DLD1 (cell line): ENCODE data around the gene CRTC3.

Experiments
- in situ Hi-C: cut with HindIII; loops from 2 replicates; pipeline ENCODE4 v1.10.0; 2017; ENCODE audit warnings: low sequenced_read_pairs

The CRTC3 gene

GRCh38 chr15:90561344-90562244, 31.9 kb downstream of the CRTC3 start:
- in situ Hi-C loops, result no loop called here

- in situ Hi-C loops, result no loop called here
Observed at GRCh38 chr15:90562669-90563068, 32.9 kb downstream of the CRTC3 start.

DNA sequence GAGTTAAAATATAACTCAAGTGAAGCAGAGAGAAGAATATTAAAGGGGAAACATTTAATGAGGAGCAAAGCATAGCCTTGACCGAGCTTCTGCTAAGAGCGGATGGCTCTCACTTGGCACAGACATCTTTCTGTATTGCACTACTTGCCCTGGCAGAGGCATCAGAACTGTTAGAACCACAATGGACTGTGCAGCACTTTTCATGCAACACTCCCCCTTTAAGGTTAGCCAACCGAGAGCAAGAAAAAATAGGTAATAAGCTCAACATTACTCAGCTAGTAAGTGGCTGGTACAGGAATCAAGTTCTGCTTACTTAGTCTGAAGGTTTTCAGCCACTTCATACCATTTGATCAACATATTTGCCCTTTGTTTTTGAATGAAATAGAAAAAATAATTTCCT, 33.7 kb downstream of the CRTC3 start:
- in situ Hi-C loops, result no loop called here

- in situ Hi-C loops, result no loop called here
Observed at GRCh38 chr15:90564051-90564450, 34.3 kb downstream of the CRTC3 start.

DNA sequence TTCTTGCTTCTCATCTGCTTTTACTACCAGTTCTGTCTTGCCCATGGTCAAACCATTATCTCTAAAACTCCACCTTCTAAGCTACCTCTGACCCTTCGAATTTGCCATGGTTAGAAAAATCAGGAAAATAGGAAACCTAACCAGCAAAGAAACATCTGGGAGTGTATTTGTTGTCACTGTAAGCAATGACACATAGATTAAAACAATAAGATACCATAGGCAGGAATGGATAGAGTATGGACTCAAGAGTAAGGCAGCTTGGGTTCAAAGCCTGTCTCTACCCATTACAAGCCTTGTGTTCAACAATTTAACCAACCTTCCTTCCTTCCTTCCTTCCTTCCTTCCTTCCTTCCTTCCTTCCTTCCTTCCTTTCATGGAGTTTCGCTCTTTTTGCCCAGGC, 34.9 kb downstream of the CRTC3 start:
- in situ Hi-C loops, result no loop called here

DNA sequence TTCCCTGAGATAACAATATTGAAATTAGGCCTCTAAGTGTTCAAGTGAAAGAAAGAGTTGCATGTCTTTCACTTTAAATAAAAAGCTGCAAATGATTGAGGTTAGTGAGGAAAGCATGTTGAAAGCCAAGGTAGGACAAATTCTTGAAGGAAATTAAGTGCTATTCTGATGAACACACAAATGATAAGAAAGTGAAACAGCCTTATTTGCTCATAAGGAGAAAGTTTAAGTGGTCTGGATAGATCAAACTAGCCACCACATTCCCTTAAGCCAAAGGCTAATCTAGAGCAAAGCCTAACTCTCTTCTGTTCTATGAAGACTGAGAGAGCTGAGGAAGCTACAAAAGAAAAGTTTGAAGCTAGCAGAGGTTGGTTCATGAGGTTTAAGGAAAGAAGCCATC, 36.1 kb downstream of the CRTC3 start:
- in situ Hi-C loops, result no loop called here

DNA sequence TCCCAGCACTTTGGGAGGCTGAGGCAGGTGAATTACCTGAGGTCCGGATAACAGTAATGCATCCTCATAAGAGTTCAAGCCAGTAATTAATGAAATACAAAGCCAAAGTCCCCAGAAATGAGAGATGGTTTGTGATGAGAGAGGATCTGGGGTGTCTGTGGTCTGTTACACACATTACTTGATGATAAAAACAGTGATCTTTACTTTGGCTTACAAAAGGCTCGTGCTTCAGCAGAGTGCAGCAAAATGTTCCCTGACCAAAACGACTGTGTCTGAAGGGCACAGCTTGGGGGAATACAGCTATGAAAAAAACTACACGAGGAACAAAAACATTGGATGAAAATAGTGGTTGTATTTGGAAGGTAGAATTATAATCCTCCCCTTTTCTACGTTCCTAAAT, 40.9 kb downstream of the CRTC3 start:
- in situ Hi-C loops, result no loop called here

DNA sequence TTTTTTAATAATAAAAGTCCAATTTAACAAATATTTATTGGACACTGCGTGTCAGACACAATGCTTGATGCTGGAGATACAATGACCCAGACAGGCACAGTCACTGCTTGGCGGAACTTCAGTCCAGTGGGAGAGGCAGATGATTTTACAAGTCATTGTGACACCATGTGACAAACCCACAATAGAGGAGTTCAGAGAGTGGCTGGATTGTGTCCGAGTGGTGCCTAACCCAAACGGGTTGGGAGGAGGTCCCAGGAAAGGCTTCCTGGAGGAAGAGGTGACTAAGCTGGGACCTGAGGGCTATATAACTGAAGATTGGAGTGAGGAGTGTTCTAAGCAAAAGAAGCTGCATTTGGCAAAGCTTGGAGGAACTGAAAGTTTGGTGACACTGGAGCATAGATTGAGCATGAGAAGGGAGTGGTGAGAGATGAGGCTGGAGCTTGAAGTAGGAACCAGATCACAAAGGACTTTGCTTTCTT, 41.4 kb downstream of the CRTC3 start:
- in situ Hi-C loops, result no loop called here

DNA sequence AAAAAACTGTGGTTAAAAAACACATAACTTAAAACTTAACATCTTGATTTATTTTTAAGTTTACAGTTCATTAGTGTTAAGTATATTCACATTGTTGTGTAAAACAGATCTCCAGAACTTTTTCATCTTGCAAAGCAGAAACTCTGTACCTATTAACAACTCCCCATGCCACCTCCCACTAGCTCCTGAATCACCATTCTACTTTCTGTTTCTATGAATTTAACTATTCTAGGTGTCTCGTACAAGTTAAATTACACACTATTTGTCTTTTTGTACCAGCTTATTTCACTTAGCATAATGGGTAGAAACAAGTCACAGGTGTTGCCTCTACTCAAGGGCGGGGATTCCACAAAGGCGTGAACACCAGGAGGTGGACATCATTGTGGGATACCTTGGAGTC, 43.2 kb downstream of the CRTC3 start:
- in situ Hi-C loops, result no loop called here

- in situ Hi-C loops, result no loop called here
Observed at GRCh38 chr15:90576711-90577389, 47.1 kb downstream of the CRTC3 start.

- in situ Hi-C loops, result no loop called here
Observed at GRCh38 chr15:90579213-90579612, 49.5 kb downstream of the CRTC3 start.

GRCh38 chr15:90580099-90580498, 50.4 kb downstream of the CRTC3 start:
- in situ Hi-C loops, result no loop called here

DNA sequence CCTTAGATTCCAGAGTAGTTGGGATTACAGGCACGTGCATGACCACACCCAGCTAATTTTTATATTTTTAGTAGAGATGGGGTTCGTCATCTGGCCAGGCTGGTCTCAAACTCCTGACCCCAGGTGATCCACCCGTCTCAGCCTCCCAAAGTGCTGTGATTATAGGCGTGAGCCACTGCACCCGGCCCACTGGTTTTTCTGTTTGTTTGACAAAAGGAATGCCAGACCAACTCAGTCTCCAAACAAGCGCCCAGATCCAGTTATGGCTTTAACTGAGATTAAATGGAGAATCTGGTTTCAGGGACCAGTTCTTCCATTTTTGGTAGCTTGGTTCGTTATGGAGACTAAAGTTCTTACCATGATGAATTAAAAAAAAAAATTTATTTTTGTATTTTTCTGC, 50.8 kb downstream of the CRTC3 start:
- in situ Hi-C loops, result no loop called here

- in situ Hi-C loops, result no loop called here
Observed at GRCh38 chr15:90580946-90581345, 51.2 kb downstream of the CRTC3 start.

- in situ Hi-C loops, result no loop called here
Observed at GRCh38 chr15:90581771-90582352, 52.1 kb downstream of the CRTC3 start.

DNA sequence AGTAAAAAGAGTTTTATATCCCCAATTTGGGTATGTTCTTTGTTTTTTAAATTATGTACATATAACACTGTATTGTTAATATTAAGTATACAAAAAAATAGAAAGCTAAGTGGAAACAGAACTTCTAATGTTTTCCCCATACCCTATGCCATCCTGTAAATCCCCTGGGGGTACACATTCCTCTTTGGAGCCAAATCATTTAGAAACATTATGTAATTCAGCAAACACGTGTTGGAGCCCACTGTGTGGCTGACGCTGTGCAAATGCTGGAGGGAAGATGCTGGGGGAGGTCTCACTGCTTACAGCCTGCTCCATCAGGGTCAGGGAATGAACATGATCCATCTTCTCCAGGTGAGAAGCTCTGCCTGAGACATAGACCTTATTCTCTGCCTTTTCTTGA, 52.8 kb downstream of the CRTC3 start:
- in situ Hi-C loops, result no loop called here

DNA sequence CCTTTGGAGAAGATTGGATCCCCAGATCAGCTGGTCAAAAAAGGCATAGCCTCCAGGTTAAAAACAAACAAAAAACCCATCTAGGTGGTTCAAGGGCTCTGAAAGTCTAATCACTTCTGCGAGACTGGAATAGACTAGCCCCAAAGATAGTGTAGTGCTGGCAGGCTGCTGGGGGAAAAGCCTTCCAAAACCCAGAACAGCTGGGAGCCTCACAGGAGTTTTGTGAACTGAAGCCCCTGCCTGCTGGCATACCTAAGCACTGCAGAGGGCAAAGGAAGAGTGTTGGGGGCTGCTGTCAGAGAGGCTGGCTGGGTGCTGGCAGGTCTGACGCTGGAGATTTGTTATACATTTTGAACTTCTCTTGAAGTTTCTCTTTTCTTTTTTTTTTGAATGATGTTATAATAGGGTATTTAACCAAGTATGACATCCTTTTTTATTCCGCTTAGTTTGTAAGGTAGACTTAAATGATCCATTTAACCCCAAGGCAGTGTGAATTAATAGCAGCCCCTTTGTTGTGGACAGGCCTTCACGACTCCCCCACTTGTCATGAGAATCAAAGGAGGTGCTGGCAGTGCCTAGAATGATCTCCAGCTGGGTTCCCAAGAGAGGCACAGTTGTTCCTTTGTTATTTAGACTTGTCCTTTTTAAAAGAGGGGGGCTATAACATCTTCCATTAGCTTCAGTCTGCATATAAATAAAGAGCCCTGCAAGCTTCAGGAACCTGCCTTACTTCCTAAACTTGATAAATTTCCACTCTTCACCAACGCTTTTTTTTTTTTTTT, 53.9 kb downstream of the CRTC3 start:
- in situ Hi-C loops, result no loop called here

GRCh38 chr15:90584841-90585240, 55.1 kb downstream of the CRTC3 start:
- in situ Hi-C loops, result no loop called here

DNA sequence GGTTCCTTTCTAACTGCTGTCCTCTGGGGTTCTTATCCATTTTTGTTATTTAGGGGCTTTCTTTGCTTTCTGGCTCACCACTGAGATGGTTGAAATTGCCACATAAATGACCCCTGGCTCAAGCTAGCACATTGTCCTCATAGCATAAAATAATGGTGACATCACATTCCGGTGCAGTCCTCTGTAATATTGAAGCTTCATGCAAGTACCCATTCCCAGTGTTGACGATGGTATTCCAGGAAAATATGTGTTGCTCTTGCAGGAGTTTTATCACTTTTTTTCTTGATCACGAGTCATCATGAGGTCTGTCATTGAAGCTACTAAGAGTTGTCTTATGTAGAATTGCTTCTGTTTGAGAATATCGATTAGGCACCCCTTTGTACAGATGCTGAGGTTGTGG, 56.1 kb downstream of the CRTC3 start:
- in situ Hi-C loops, result no loop called here

DNA sequence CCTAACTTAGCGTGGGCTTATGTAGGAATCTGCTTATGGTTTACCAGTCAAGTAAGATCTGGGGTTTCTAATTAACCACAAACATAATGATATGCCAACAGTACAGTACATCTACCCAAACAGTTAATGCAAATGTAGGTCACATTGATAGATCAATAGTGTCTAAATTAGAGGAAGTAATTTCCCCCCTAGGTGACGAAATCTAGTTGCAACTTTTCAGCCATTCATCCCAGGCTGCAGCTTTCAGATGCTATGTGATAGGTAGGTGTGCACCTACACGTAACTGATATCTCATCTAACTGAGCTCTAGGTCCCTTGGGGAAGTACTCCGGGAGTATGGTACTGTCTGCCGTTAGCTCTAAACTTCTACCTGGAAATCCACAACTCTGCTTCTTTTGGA, 57.2 kb downstream of the CRTC3 start:
- in situ Hi-C loops, result no loop called here

DNA sequence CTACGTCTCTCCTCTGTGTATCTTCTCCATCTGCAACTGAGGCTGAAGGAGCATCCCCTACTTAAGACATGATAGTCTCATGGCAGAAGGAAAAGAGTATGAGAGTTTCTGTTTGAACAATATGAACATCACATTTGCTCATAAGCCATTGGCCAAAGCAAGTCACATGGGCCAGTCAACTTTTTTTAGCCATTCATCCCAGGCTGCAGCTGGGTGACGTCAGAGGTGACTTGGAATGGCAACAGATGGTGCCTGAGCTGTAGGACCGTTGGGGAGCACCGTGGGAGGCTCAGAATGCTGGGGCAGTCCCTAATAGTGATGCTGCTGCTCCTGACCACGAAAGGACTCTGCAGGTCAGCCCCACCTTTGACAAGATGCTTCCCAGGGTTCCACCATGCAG, 58.7 kb downstream of the CRTC3 start:
- in situ Hi-C loops, result no loop called here
